Stimulated activated CD8-positive, alpha-beta memory T cell treated with anti-CD3 and anti-CD28 coated beads, Interleukin-7, amount 100 ng/mL, for 4 hours (primary cell): ENCODE data around the gene COPA.

ENCODE experiments used
- DNase-seq, 2 donors: peaks; one replicate each; pipeline ENCODE4 v3.0.0-alpha.2; 2020; ENCODE audit warnings: low read depth in 2 of 2

Gene COPA

DNA sequence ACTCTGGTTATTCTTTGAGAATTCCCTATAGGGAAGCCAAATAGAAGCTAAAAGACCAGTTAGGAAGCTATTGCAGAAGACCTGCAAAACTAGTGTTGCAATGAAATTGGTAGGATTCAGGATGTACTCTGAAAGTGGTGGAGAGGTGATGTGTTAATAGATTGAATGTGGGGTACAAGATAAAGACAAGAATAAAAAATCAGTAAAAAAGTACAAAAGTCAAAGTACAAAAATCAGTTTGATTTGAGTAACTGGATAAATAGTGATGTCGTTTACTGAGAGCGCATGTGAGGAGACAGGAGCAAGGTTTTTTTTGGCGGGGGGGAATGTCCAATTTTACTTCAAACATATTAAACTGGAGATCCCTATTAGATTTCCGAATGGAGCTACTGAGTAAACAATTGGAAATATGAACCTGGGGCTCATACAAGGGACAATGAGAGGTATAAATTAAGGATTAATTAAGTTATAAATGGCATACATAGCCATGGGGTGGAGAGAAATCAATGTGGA, 78.2 kb downstream of the COPA start:
- DNase-seq: no peak

GRCh38 chr1:160261893-160262794, 80.9 kb downstream of the COPA start, which contains the start of gene DCAF8:
TSS of gene DCAF8 (minus strand) at chr1:160262549. CDS start at chr1:160244008, 18,541 bp downstream.
- peak; percentile 95 to 96 for DNase-seq

- peak; percentile 60 to 68 for DNase-seq
Observed at GRCh38 chr1:160261556-160261892, 81.5 kb downstream of the COPA start.

DNA sequence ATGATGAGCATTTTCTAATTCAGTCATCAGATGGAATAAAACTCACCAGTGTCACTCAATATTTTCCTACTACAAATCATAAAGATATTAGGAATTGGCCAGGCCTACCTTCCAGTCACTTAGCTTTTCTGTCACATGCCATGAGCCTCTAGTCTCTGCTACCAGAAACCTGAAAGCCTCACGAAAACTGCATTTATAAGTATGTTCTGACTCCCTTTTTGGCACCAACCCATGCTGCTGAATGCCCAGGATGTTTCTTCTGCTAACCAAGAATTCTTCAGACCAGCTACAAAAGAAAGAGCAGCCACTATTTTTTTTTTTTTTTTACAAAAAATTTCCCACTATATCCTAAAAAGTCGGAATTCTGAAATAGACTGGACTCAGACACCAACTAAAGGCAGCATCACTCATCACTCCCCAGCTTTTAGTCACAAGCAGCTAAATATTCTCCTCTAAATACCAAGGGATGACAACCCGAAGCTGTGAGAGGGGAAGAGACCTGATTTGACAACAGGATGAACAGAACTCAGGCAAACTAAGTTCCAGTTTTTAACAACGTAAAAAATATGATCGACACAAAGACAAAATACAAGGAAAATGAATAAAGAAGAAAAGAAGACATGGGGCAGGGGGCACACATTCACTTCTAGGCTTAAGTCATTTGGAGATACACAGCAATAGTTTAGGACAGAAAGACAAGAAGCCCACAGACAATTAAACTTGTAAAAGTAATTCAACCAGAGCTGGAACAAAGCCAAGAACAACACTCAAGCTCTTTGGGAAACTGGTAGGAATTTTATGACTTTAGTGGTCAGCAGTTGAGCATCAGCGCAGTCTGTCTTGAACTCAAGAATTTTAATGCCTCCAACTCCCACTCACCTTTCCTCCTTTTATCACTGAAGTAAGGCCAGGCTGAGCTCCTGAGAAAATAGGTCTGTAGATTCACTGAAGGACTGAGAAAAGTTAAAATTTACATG, 82.4 kb downstream of the COPA start:
- DNase-seq: no peak

- DNase-seq: no peak
Observed at GRCh38 chr1:160258177-160258798, 84.8 kb downstream of the COPA start.

GRCh38 chr1:160257411-160258015, 85.5 kb downstream of the COPA start:
- DNase-seq: no peak

- DNase-seq: no peak
Observed at GRCh38 chr1:160256396-160257046, 86.5 kb downstream of the COPA start.

DNA sequence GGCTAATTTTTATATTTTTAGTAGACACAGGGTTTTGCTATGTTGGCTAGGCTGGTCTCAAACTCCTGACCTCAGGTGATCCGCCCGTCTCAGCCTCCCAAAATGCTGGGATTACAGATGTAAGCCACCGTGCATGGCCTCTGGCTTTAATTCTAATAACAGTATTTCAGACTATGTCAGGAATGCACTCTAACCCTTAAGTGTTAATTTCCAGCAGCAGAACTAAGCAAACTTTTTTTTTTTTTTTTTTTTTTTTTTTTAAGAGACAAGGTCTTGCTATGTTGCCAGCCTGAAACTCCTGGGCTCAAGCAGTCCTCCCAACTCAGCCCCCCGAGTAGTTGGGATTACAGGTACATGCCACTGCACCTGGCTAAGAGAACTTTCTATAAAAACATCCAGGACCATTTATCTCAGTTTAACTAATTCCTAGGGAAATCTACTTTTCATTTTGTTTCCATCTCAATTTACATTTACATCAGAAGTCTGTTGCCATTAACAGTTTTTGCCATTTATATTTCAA, 87.2 kb downstream of the COPA start:
- no peak for DNase-seq

GRCh38 chr1:160251687-160252526, 91.1 kb downstream of the COPA start:
- DNase-seq: peak; percentile 16 to 42

- no peak for DNase-seq
Observed at GRCh38 chr1:160251011-160251410, 92.0 kb downstream of the COPA start.

GRCh38 chr1:160247053-160247452, 96.0 kb downstream of the COPA start:
- no peak for DNase-seq

DNA sequence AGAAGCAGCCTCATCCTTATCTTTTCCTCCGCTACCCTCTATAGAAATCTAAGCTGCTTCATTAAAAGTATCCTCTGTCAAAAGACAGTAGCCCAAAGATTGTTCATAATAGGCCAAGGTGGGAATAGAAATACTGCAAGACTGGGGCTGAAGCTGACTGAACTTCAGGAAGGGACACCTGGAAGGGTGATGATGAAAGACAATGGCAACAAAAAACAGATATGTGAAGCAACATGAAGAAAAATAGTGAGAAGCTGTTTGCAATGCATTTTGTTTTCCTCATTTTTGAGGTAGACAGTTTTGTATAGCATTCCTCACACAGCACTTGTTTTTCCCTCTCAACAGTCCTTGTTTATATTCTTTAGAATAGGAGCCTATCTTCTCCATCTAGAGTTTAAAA, 97.6 kb downstream of the COPA start:
- DNase-seq: no peak

DNA sequence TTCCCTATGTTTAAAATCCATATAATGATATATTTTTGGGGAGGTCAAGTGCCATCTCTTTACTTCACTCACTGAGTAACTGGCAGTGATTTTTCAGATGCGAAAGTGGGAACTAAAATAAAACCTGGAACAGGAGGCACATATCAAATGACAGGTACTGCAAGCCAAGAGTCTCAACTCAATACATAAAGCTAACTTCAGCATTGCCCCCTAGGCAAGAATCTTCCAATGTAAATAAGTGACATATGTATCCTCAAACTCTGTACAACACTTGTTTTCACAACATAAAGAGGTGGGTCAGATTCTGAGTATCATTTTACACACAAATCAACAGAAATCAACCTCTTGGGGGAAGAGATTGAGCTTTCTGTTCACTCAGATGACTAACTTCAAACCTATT, 98.8 kb downstream of the COPA start:
- no peak for DNase-seq

DNA sequence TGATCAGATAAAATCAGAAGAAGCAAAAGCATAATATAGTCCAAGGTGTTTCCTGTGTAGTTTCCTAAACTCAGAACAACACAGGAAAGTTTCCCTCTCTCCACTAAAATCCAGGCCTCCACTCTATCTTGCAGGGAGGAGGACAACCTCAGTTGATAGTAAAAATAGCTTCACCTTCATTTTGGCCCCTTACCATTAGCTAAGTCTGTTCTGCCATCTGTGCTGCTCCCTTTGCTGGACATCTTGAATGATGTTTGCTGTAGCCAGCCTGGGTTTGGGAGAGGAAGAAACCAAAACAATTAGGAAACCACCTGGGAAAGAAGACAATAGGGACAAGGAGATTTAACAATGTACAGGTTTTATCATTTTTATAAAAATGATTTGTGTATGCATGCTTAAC, 99.3 kb downstream of the COPA start:
- no peak for DNase-seq

DNA sequence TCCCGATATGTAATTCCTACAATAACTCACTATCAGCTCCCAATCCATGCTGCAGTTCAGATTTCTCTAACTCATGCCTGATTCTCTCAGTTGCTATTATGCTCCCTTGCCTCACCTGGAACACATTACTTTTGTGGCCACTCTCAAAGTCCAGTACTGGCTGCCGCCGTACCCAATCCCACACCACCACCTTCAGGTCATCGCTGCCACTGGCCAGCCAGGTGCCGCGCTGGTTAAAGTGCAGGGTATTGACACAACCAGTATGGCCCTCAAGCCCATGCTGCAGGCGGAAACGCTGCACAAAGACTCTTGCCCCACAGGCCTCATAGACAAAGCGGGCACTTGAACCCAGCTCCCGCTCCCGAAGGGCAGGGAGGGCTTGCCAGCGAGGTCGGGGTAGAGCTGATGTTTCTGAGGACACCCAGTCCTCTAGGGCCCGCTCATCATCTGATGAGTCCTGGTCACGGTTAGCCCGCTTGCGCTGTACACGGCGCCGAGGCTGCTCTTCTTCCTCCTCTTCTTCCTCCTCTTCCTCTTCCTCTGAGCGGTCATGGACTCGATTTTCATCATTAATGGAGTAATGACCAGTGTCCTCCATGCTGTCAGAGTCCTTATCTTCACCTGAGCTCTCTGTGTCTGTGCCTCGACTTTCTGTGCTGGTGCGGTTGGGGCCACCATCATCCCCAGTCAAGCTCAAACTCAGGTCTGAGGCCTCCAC, 103.3 kb downstream of the COPA start:
- no peak for DNase-seq
